Mesothelial cell of epicardium (in vitro differentiated cells): ENCODE data around the gene TTI1. TPM values are rescaled to one million over a fixed set of nuclear protein-coding genes. Genes with fewer than 3 reads are reported as not detected.

Experiments
- DNase-seq, 2 experiments: peaks; one replicate each; pipeline ENCODE4 v3.0.0; 2021; ENCODE audit warnings: low spot score in 2 of 2; ENCODE audit not compliant: unreplicated experiment in 2 of 2
- H3K27ac Mint-ChIP-seq: 2 replicates; pipeline ENCODE4 v1.8.0; 2021; ENCODE audit warnings: mixed read lengths
- H3K27me3 Mint-ChIP-seq: 2 replicates; pipeline ENCODE4 v1.8.0; 2021; ENCODE audit warnings: low read depth, mixed read lengths
- H3K36me3 Mint-ChIP-seq: 2 replicates; pipeline ENCODE4 v1.8.0; 2021; ENCODE audit warnings: mixed read lengths
- H3K4me1 Mint-ChIP-seq: 2 replicates; pipeline ENCODE4 v1.8.0; 2021; ENCODE audit warnings: mixed read lengths
- H3K4me3 Mint-ChIP-seq: 2 replicates; pipeline ENCODE4 v1.8.0; 2021; ENCODE audit warnings: mild to moderate bottlenecking, moderate library complexity, mixed read lengths
- H3K9me3 Mint-ChIP-seq: 2 replicates; pipeline ENCODE4 v1.8.0; 2021; ENCODE audit warnings: mixed read lengths
- CTCF ChIP-seq: fragments of 200-600 bp; sonication (generic); IDR thresholded peaks from one replicate; pipeline ENCODE4 v1.5.0; 2021; ENCODE audit warnings: antibody characterized with exemption; ENCODE audit not compliant: unreplicated experiment
- total RNA-seq: library from RNA; stranded (reverse); gene quantifications from 3 replicates; pipeline ENCODE4 v1.2.1, GENCODE V29; 2021

TTI1 gene
- total RNA-seq, 1 donor from 2014 or later = 33.2 TPM

DNA sequence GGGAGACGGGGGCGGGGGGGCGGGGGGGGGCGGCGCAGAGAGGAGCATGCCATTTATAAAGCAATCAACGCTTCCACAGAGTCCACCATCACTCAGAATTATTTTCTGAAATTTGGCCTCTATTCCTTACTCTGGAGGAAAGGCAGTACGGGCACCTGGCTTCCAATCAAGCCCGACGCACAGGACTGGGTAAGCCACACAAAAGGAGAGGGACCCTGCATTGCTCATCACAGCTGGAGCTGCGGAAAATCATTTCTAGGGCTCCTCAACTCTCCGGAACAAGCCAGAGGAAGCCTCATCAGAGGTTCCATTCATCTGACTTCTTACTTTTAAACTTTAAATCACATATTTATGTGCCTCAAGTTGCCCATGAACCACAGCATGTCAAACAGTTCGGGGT lies 55.9 kb downstream of the TTI1 start:
- peaks cover 7% of the 10 kb centered on the region for H3K36me3 Mint-ChIP-seq
- no peaks in the 10 kb centered on the region for H3K27me3 Mint-ChIP-seq
- DNase-seq = no peak
- no peak for TF ChIP-seq CTCF
- peaks cover 10% of the 10 kb centered on the region for H3K4me1 Mint-ChIP-seq
- H3K4me3 Mint-ChIP-seq = no peak overlapping the region
- H3K27ac Mint-ChIP-seq = no peak overlapping the region
- no peaks in the 10 kb centered on the region for H3K9me3 Mint-ChIP-seq

- no peaks in the 10 kb centered on the region for H3K27me3 Mint-ChIP-seq
- H3K27ac Mint-ChIP-seq = no peak overlapping the region
- no peak for DNase-seq
- H3K4me3 Mint-ChIP-seq = no peak overlapping the region
- H3K4me1 Mint-ChIP-seq = peaks cover 10% of the 10 kb centered on the region
- peaks cover 6% of the 10 kb centered on the region for H3K36me3 Mint-ChIP-seq
- TF ChIP-seq CTCF = no peak
- H3K9me3 Mint-ChIP-seq = no peaks in the 10 kb centered on the region
Measured at GRCh38 chr20:37976887-37977286, 56.4 kb downstream of the TTI1 start.

GRCh38 chr20:37973059-37973910 lies 60.0 kb downstream of the TTI1 start:
- H3K27me3 Mint-ChIP-seq = no peaks in the 10 kb centered on the region
- DNase-seq = no peak
- H3K36me3 Mint-ChIP-seq = peaks cover 3% of the 10 kb centered on the region
- peaks cover 10% of the 10 kb centered on the region for H3K4me1 Mint-ChIP-seq
- peaks cover 6% of the 10 kb centered on the region for H3K9me3 Mint-ChIP-seq
- TF ChIP-seq CTCF = no peak
- H3K4me3 Mint-ChIP-seq = no peak overlapping the region
- H3K27ac Mint-ChIP-seq = no peak overlapping the region

GRCh38 chr20:37972256-37973058 lies 60.8 kb downstream of the TTI1 start:
- no peak for DNase-seq
- TF ChIP-seq CTCF = no peak
- Mint-ChIP-seq H3K4me3 (no peak overlapping the region), H3K27ac (no peak overlapping the region), H3K36me3 (peaks cover 3% of the 10 kb centered on the region), H3K4me1 (peaks cover 5% of the 10 kb centered on the region), H3K9me3 (peaks cover 14% of the 10 kb centered on the region), H3K27me3 (no peaks in the 10 kb centered on the region)

- peaks cover 3% of the 10 kb centered on the region for H3K27me3 Mint-ChIP-seq
- peaks cover 3% of the 10 kb centered on the region for H3K36me3 Mint-ChIP-seq
- H3K4me3 Mint-ChIP-seq = no peak overlapping the region
- no peak overlapping the region for H3K27ac Mint-ChIP-seq
- DNase-seq = no peak
- H3K4me1 Mint-ChIP-seq = peaks cover under 1% of the 10 kb centered on the region
- no peak for TF ChIP-seq CTCF
- peaks cover 23% of the 10 kb centered on the region for H3K9me3 Mint-ChIP-seq
Measured at GRCh38 chr20:37971561-37972127, 61.6 kb downstream of the TTI1 start.
